ENCODE results near the gene RB1. TPM values are rescaled to one million over a fixed set of nuclear protein-coding genes. Genes with fewer than 3 reads are reported as not detected.

RB1 gene
- total RNA-seq, result 20.5 and 26.7 TPM in 2 replicates

DNA sequence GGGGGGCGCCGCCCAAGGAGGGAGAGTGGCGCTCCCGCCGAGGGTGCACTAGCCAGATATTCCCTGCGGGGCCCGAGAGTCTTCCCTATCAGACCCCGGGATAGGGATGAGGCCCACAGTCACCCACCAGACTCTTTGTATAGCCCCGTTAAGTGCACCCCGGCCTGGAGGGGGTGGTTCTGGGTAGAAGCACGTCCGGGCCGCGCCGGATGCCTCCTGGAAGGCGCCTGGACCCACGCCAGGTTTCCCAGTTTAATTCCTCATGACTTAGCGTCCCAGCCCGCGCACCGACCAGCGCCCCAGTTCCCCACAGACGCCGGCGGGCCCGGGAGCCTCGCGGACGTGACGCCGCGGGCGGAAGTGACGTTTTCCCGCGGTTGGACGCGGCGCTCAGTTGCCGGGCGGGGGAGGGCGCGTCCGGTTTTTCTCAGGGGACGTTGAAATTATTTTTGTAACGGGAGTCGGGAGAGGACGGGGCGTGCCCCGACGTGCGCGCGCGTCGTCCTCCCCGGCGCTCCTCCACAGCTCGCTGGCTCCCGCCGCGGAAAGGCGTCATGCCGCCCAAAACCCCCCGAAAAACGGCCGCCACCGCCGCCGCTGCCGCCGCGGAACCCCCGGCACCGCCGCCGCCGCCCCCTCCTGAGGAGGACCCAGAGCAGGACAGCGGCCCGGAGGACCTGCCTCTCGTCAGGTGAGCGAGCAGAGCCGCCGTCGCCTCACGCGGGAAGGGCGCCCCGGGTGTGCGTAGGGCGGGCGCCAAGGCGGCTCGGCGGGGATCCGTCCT lies at the start of gene RB1:
Gene RB1, plus strand, starts transcription at position 393 of the 784 bp plus-strand sequence. Its CDS starts 162 bp downstream, at position 555.

GRCh38 chr13:48412881-48413351 lies 109.4 kb downstream of the RB1 start, which contains the start of gene LPAR6:
LPAR6 (minus strand) TSS chr13:48413113; CDS start chr13:48412423, 690 bp downstream.

Other genes starting within 250 kb of the RB1 start
- gene MED4, start 208.6 kb upstream of the RB1 start, total RNA-seq, result 30.1 and 33.8 TPM in 2 replicates
- gene ITM2B, start 70.5 kb upstream of the RB1 start, total RNA-seq, result 105 and 113 TPM in 2 replicates
- gene LPAR6, start 109.4 kb downstream of the RB1 start, total RNA-seq, result 19.2 and 24.3 TPM in 2 replicates
- gene RCBTB2, start 229.3 kb downstream of the RB1 start, total RNA-seq, result 6.2 and 8.4 TPM in 2 replicates